NCI-H2081 (cell line): ENCODE measurements around the gene SDK1.
"Not testable (repeated sequence)": the region's sequence is repeated elsewhere in the genome, so short reads cannot be mapped to it uniquely, and the experiment has no call there.

Source experiments
- DNase-seq, 2 experiments: peaks; one replicate each; lab custom pipeline; 2025; lab: John Stamatoyannopoulos, UW

Gene SDK1

GRCh38 chr7:4226524-4226882 lies 925.5 kb downstream of the SDK1 start:
- peak; percentile 18 to 33 for DNase-seq

- DNase-seq = peak; percentile 47 to 68
Measured at GRCh38 chr7:4227105-4228010, 926.3 kb downstream of the SDK1 start.

GRCh38 chr7:4230352-4230751 lies 929.3 kb downstream of the SDK1 start:
- DNase-seq = no peak

GRCh38 chr7:4233146-4233545 lies 932.1 kb downstream of the SDK1 start:
- DNase-seq = no peak

GRCh38 chr7:4233621-4234497 lies 932.8 kb downstream of the SDK1 start:
- DNase-seq = no peak

- no peak for DNase-seq
Measured at GRCh38 chr7:4234498-4234855, 933.4 kb downstream of the SDK1 start.

GRCh38 chr7:4234886-4235285 lies 933.8 kb downstream of the SDK1 start:
- DNase-seq = no peak

- DNase-seq = no peak
Measured at GRCh38 chr7:4235596-4235995, 934.5 kb downstream of the SDK1 start.

GRCh38 chr7:4236389-4236788 lies 935.3 kb downstream of the SDK1 start:
- no peak for DNase-seq

GRCh38 chr7:4236873-4237272 lies 935.8 kb downstream of the SDK1 start:
- DNase-seq = not testable (repeated sequence)

GRCh38 chr7:4237296-4238235 lies 936.5 kb downstream of the SDK1 start:
- no peak for DNase-seq

- no peak for DNase-seq
Measured at GRCh38 chr7:4238861-4239260, 937.8 kb downstream of the SDK1 start.

- no peak for DNase-seq
Measured at GRCh38 chr7:4240042-4240441, 939.0 kb downstream of the SDK1 start.

GRCh38 chr7:4240520-4241303 lies 939.7 kb downstream of the SDK1 start:
- DNase-seq = no peak

GRCh38 chr7:4241304-4241612 lies 940.2 kb downstream of the SDK1 start:
- no peak for DNase-seq

GRCh38 chr7:4241791-4242190 lies 940.7 kb downstream of the SDK1 start:
- no peak for DNase-seq

GRCh38 chr7:4242706-4243105 lies 941.7 kb downstream of the SDK1 start:
- DNase-seq = no peak

GRCh38 chr7:4244041-4244440 lies 943.0 kb downstream of the SDK1 start:
- no peak for DNase-seq

- no peak for DNase-seq
Measured at GRCh38 chr7:4244635-4245034, 943.6 kb downstream of the SDK1 start.

GRCh38 chr7:4245135-4245865 lies 944.2 kb downstream of the SDK1 start:
- DNase-seq = no peak
